SU-DHL-6 (cell line): ENCODE results near the gene P2RX3.

Source experiments
- CTCF ChIP-seq: fragments of 200-600 bp; sonication (generic); IDR thresholded peaks from one replicate; pipeline ENCODE4 v1.5.1; 2017; ENCODE audit warnings: antibody characterized with exemption, mild to moderate bottlenecking, low read length, moderate library complexity; ENCODE audit not compliant: insufficient read depth, poor library complexity, severe bottlenecking
- EZH2phosphoT487 ChIP-seq: fragments of 200-600 bp; sonication (generic), shearing (Covaris generic); conservative IDR thresholded peaks from 2 replicates; pipeline ENCODE4 v1.6.1; 2018; ENCODE audit warnings: mild to moderate bottlenecking, antibody characterized with exemption, low read length, moderate library complexity, mixed read lengths

GRCh38 chr11:57294225-57295131, 43.7 kb upstream of the P2RX3 start:
- TF ChIP-seq CTCF (no peak), EZH2phosphoT487 (no peak)
